ENCODE measurements around the gene MIF4GD. TPM values are rescaled to one million over a fixed set of nuclear protein-coding genes. Genes with fewer than 3 reads are reported as not detected.

The MIF4GD gene
- total and polyA plus RNA-seq, 9 of the 15 experiments (the other 6 are each of a cell fraction or from before 2014, with no cell fraction given): 11.8 to 63.8 (median 28.1) TPM

DNA sequence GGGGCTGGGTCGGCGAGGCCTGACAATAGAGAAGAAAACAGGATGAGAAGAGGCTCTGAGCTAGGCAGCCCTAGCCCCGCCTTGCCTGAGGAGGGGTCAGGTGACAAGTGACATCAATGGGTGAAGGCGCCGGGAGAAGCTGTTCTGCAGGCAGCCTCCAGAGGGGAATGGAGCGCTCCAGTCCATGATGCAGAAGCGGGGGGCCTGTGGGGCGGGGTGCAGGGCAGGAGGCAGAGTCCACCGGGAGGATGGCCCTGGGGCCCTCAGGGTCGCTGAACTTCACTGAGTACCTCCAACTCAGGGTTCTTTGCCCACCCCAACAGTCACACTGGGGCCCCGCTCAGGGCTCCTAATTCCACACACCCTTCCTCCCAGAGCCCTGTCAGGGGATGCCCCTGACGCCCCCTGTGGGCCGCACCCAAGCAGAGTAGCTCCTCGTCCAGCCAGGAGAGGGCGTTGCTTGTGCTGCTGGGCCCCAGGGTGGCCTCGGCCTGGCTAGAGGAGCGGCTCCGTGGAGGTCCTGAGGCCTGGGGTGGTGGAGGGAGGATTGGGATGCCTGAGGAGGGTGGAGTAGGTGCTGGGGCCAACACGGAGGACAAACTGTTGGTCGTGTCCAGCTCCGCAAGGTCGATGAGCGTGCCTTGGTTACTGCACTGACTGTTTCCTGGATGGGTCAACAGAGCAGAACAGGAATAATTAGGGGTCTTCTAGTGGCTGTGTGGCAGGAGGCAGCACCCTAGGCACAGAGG is 30.5 kb downstream of the MIF4GD start (continued):
- TF ChIP-seq POLR3G (IDR thresholded peaks at IDR 0.05; ENCODE audit: extremely low read depth, insufficient read length, insufficient replicate concordance) (no peak), TEAD2 (tag; IDR thresholded peaks at IDR 0.05) (no peak), DIDO1 (tag; IDR thresholded peaks at IDR 0.05; ENCODE audit: low read depth) (peak; percentile 37; the same call in 1 of the 2 replicates), NFE2L1 (tag; IDR thresholded peaks at IDR 0.05; ENCODE audit: borderline replicate concordance, low read depth) (no peak), ZNF212 (CRISPR knock-in tag; IDR thresholded peaks at IDR 0.05) (no peak), NUFIP1 (IDR thresholded peaks at IDR 0.05; ENCODE audit: partially characterized antibody) (no peak)
- TF ChIP-seq, protein P1, sequence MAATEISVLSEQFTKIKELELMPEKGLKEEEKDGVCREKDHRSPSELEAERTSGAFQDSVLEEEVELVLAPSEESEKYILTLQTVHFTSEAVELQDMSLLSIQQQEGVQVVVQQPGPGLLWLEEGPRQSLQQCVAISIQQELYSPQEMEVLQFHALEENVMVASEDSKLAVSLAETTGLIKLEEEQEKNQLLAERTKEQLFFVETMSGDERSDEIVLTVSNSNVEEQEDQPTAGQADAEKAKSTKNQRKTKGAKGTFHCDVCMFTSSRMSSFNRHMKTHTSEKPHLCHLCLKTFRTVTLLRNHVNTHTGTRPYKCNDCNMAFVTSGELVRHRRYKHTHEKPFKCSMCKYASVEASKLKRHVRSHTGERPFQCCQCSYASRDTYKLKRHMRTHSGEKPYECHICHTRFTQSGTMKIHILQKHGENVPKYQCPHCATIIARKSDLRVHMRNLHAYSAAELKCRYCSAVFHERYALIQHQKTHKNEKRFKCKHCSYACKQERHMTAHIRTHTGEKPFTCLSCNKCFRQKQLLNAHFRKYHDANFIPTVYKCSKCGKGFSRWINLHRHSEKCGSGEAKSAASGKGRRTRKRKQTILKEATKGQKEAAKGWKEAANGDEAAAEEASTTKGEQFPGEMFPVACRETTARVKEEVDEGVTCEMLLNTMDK (IDR thresholded peaks at IDR 0.05; ENCODE audit: borderline replicate concordance, insufficient read depth, low read depth, low read length, poor library complexity, severe bottlenecking): peak; percentile 99
- TF ChIP-seq, protein P2, sequence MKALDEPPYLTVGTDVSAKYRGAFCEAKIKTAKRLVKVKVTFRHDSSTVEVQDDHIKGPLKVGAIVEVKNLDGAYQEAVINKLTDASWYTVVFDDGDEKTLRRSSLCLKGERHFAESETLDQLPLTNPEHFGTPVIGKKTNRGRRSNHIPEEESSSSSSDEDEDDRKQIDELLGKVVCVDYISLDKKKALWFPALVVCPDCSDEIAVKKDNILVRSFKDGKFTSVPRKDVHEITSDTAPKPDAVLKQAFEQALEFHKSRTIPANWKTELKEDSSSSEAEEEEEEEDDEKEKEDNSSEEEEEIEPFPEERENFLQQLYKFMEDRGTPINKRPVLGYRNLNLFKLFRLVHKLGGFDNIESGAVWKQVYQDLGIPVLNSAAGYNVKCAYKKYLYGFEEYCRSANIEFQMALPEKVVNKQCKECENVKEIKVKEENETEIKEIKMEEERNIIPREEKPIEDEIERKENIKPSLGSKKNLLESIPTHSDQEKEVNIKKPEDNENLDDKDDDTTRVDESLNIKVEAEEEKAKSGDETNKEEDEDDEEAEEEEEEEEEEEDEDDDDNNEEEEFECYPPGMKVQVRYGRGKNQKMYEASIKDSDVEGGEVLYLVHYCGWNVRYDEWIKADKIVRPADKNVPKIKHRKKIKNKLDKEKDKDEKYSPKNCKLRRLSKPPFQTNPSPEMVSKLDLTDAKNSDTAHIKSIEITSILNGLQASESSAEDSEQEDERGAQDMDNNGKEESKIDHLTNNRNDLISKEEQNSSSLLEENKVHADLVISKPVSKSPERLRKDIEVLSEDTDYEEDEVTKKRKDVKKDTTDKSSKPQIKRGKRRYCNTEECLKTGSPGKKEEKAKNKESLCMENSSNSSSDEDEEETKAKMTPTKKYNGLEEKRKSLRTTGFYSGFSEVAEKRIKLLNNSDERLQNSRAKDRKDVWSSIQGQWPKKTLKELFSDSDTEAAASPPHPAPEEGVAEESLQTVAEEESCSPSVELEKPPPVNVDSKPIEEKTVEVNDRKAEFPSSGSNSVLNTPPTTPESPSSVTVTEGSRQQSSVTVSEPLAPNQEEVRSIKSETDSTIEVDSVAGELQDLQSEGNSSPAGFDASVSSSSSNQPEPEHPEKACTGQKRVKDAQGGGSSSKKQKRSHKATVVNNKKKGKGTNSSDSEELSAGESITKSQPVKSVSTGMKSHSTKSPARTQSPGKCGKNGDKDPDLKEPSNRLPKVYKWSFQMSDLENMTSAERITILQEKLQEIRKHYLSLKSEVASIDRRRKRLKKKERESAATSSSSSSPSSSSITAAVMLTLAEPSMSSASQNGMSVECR (CRISPR knock-in tag; IDR thresholded peaks at IDR 0.05): peak; percentile 62; the same call in 1 of the 2 replicates
- TF ChIP-seq, protein P3, sequence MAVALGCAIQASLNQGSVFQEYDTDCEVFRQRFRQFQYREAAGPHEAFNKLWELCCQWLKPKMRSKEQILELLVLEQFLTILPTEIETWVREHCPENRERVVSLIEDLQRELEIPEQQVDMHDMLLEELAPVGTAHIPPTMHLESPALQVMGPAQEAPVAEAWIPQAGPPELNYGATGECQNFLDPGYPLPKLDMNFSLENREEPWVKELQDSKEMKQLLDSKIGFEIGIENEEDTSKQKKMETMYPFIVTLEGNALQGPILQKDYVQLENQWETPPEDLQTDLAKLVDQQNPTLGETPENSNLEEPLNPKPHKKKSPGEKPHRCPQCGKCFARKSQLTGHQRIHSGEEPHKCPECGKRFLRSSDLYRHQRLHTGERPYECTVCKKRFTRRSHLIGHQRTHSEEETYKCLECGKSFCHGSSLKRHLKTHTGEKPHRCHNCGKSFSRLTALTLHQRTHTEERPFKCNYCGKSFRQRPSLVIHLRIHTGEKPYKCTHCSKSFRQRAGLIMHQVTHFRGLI (CRISPR knock-in tag; IDR thresholded peaks at IDR 0.05): no peak
- TF ChIP-seq, protein P4, sequence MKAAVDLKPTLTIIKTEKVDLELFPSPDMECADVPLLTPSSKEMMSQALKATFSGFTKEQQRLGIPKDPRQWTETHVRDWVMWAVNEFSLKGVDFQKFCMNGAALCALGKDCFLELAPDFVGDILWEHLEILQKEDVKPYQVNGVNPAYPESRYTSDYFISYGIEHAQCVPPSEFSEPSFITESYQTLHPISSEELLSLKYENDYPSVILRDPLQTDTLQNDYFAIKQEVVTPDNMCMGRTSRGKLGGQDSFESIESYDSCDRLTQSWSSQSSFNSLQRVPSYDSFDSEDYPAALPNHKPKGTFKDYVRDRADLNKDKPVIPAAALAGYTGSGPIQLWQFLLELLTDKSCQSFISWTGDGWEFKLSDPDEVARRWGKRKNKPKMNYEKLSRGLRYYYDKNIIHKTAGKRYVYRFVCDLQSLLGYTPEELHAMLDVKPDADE (conservative IDR thresholded peaks at IDR 0.05; ENCODE audit: control insufficient read depth, low read depth, low read length): peak; percentile 45; the same call in 1 of the 2 replicates
- TF ChIP-seq, protein P5, sequence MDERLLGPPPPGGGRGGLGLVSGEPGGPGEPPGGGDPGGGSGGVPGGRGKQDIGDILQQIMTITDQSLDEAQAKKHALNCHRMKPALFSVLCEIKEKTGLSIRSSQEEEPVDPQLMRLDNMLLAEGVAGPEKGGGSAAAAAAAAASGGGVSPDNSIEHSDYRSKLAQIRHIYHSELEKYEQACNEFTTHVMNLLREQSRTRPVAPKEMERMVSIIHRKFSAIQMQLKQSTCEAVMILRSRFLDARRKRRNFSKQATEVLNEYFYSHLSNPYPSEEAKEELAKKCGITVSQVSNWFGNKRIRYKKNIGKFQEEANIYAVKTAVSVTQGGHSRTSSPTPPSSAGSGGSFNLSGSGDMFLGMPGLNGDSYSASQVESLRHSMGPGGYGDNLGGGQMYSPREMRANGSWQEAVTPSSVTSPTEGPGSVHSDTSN (CRISPR knock-in tag; IDR thresholded peaks at IDR 0.05; ENCODE audit: low read depth): no peak
- TF ChIP-seq, protein P5 (tag; conservative IDR thresholded peaks at IDR 0.05; ENCODE audit: low read depth): no peak

Measured in K562 (cell line).